B cell (primary cell): Measurements from ENCODE around the gene ZNF366. TPM values are rescaled to one million over a fixed set of nuclear protein-coding genes. Genes with fewer than 3 reads are reported as not detected.

Experiments used
- ATAC-seq: fragments of 200-7000 bp; cut with Tn5 transposase; one replicate; pipeline ENCODE4 v1.10.0; 2021; ENCODE audit warnings: low read depth, mild to moderate bottlenecking, moderate number of reproducible peaks, moderate library complexity
- CTCF ChIA-PET: fragments of 350-600 bp; sonication (Branson Sonifier 250); formaldehyde crosslinking; loops from one replicate; lab custom pipeline; 2021; ENCODE audit warnings: antibody characterized with exemption, inconsistent platforms; lab: Charles Lee
- POLR2A ChIA-PET: fragments of 350-600 bp; sonication (Branson Sonifier 250); formaldehyde crosslinking; loops from one replicate; lab custom pipeline; 2021; ENCODE audit warnings: antibody characterized with exemption; lab: Charles Lee
- DNase-seq: peaks from one replicate; pipeline ENCODE4 v3.0.0; 2013
- H2AFZ ChIP-seq: 2 replicates; pipeline ENCODE4 v1.6.1; 2012; ENCODE audit warnings: mild to moderate bottlenecking, low read depth, low read length; ENCODE audit not compliant: insufficient read depth, poor library complexity, severe bottlenecking
- H3K27ac ChIP-seq, 2 donors: 1 replicate in 1 of 2; 2 replicates in 1 of 2; pipeline ENCODE4 v1.5.1; 2012 to 2013; ENCODE audit warnings: low read length in 2 of 2, mild to moderate bottlenecking in 2 of 2, moderate library complexity in 1 of 2
- H3K27me3 ChIP-seq, 4 experiments: fragments of 200-600 bp in 1 of 4; sonication (generic) in 1 of 4; replicated peaks in 1 of 4; 1 replicate in 2 of 4; 2 replicates in 2 of 4; pipeline versions ENCODE4 v1.6.1 to v1.7.0; 2013 to 2016; ENCODE audit warnings: low read length in 3 of 4, mild to moderate bottlenecking in 2 of 4, mixed read lengths in 1 of 4, moderate library complexity in 1 of 4; ENCODE audit not compliant: insufficient read depth in 4 of 4, control insufficient read depth in 3 of 4; ENCODE audit errors: control extremely low read depth in 1 of 4
- H3K36me3 ChIP-seq, 2 experiments: replicated peaks in 1 of 2; 1 replicate in 1 of 2; 2 replicates in 1 of 2; pipeline versions ENCODE4 v1.6.1 to v1.7.1; 2013; ENCODE audit warnings: low read length in 1 of 2; ENCODE audit not compliant: insufficient read depth in 2 of 2, control insufficient read depth in 1 of 2; ENCODE audit errors: control extremely low read depth in 1 of 2, extremely low read depth in 1 of 2
- H3K4me1 ChIP-seq, 2 donors: fragments of 200-600 bp in 1 of 2; sonication (generic) in 1 of 2; 1 replicate in 1 of 2; 2 replicates in 1 of 2; pipeline versions ENCODE4 v1.5.1 to v1.6.1; 2013 to 2017; ENCODE audit warnings: low read length in 2 of 2; ENCODE audit not compliant: control insufficient read depth in 2 of 2, insufficient read depth in 2 of 2
- H3K4me2 ChIP-seq: replicated peaks from 2 replicates; pipeline ENCODE3; 2012; ENCODE audit warnings: mild to moderate bottlenecking, low read depth, low read length; ENCODE audit not compliant: poor library complexity, severe bottlenecking
- H3K4me3 ChIP-seq, 5 experiments: fragments of 200-600 bp in 1 of 5; sonication (generic) in 1 of 5; 1 replicate in 3 of 5; 2 replicates in 2 of 5; pipeline versions ENCODE4 v1.5.1 to v1.7.0; 2011 to 2016; ENCODE audit warnings: low read length in 4 of 5, mild to moderate bottlenecking in 4 of 5, low read depth in 2 of 5, control low read depth in 1 of 5, moderate library complexity in 1 of 5; ENCODE audit not compliant: insufficient read depth in 1 of 5; ENCODE audit errors: control extremely low read depth in 1 of 5, extremely low read depth in 1 of 5
- H3K79me2 ChIP-seq: fragments of 200-600 bp; sonication (generic); one replicate; pipeline ENCODE4 v1.6.0; 2016; ENCODE audit warnings: low read length; ENCODE audit not compliant: control insufficient read depth, insufficient read depth
- H3K9ac ChIP-seq: fragments of 200-600 bp; sonication (generic); 2 replicates; pipeline ENCODE4 v1.6.1; 2017; ENCODE audit warnings: mild to moderate bottlenecking, low read length, moderate library complexity
- H3K9me3 ChIP-seq, 3 donors: one replicate each; pipeline versions ENCODE4 v1.6.1 to v1.7.1; 2013; ENCODE audit warnings: low read length in 2 of 3; ENCODE audit not compliant: control insufficient read depth in 2 of 3, insufficient read depth in 1 of 3; ENCODE audit errors: control extremely low read depth in 1 of 3
- H4K20me1 ChIP-seq: 2 replicates; pipeline ENCODE4 v1.6.0; 2012; ENCODE audit warnings: mild to moderate bottlenecking, low read length; ENCODE audit not compliant: insufficient read depth, control insufficient read depth, poor library complexity, severe bottlenecking
- H3K27ac Mint-ChIP-seq: one replicate; pipeline ENCODE4 v1.8.0; 2021; ENCODE audit warnings: mixed read lengths
- H3K27me3 Mint-ChIP-seq: one replicate; pipeline ENCODE4 v1.8.0; 2021; ENCODE audit warnings: mixed read lengths
- H3K4me1 Mint-ChIP-seq: one replicate; pipeline ENCODE4 v1.8.0; 2021; ENCODE audit warnings: mixed read lengths
- H3K4me3 Mint-ChIP-seq: one replicate; pipeline ENCODE4 v1.8.0; 2021; ENCODE audit warnings: mixed read lengths
- H3K9me3 Mint-ChIP-seq: one replicate; pipeline ENCODE4 v1.8.0; 2022; ENCODE audit warnings: mixed read lengths; ENCODE audit not compliant: insufficient read depth
- CTCF ChIP-seq: fragments of 200-600 bp; IDR thresholded peaks from one replicate; pipeline ENCODE4 v1.8.0; 2022; ENCODE audit warnings: antibody characterized with exemption, mild to moderate bottlenecking
- EZH2 ChIP-seq: IDR thresholded peaks from 2 replicates; pipeline ENCODE4 v1.6.1; 2012; ENCODE audit warnings: borderline replicate concordance, low read depth, mild to moderate bottlenecking, moderate library complexity, low read length; ENCODE audit not compliant: insufficient read depth, poor library complexity, severe bottlenecking
- WGBS: methylation state at CpG from one replicate; pipeline ENCODE4 v1.1.5; 2013; ENCODE audit warnings: missing lambda C conversion rate; ENCODE audit not compliant: insufficient coverage; 5-methylcytosine and 5-hydroxymethylcytosine counted together
- intact Hi-C: fragments of 100-400 bp; cut with micrococcal nuclease; formaldehyde crosslinking; loops from one replicate; pipeline ENCODE4 v1.10.0; 2022
- polyA plus RNA-seq: library from polyadenylated mRNA; depleted of rRNA; stranded (reverse); fragments of >200 nt; gene quantifications from 2 replicates; pipeline ENCODE4 v1.2.3, GENCODE V29; 2012
- total RNA-seq, 2 donors: library from RNA; stranded (reverse); fragments of 120-200 nt in 1 of 2; gene quantifications; 1 replicate in 1 of 2; 2 replicates in 1 of 2; pipeline versions ENCODE4 v1.2.3 to v1.2.4, GENCODE V29; 2013 to 2022

The ZNF366 gene
- total and polyA plus RNA-seq, 2 donors (not counting 1 experiment from before 2014, with no cell fraction given): 0.03 TPM; not detected in 1

DNA sequence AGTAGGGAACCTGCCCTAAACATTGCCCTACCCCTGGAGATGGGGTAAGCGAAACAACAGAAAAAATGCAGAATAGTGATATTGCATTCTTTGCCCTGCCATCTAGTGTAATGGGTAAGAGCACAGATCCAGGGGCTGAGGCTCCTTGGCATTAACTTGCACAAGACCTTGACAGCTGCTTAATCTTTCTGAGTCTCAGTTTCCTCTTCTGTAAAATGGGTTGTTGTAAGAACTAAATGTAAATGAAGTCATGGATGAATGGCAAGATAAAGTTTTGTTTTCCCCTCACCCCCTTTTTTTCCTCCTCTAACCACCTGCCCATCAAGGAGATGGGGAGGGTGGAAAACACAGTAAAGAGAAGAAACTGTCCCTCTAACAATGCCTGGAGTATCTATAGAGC, 47.7 kb upstream of the ZNF366 start:
- peaks cover 16% of the 10 kb centered on the region for H3K4me1 Mint-ChIP-seq
- peaks cover 44% of the 10 kb centered on the region for H3K27me3 Mint-ChIP-seq
- CTCF ChIA-PET: no interaction called here
- intact Hi-C loops: no loop called here
- ATAC-seq (no peak), DNase-seq (no peak)
- H3K36me3 ChIP-seq: no peaks in the 10 kb centered on the region
- H3K27ac ChIP-seq: no peak overlapping the region
- no CpG with 5 or more reads among the region's 1 CpG for WGBS
- TF ChIP-seq CTCF: no peak
- TF ChIP-seq EZH2: no peak
- no peak overlapping the region for H3K9ac ChIP-seq
- H3K9me3 ChIP-seq: no peaks in the 10 kb centered on the region
- no peak overlapping the region for H3K4me3 ChIP-seq
- peaks cover 12 to 16% of the 10 kb centered on the region in 2 donors for H3K4me1 ChIP-seq
- H3K9me3 Mint-ChIP-seq: no peaks in the 10 kb centered on the region
- H3K4me2 ChIP-seq: no peak overlapping the region
- peaks cover 0 to 17% (median 2%) of the 10 kb centered on the region in 4 experiments for H3K27me3 ChIP-seq
- no peak overlapping the region for H3K4me3 Mint-ChIP-seq
- H4K20me1 ChIP-seq: no peaks in the 10 kb centered on the region
- H3K79me2 ChIP-seq: no peaks in the 10 kb centered on the region
- H3K27ac Mint-ChIP-seq: no peak overlapping the region
- POLR2A ChIA-PET: no interaction called here
- no peak overlapping the region for H2AFZ ChIP-seq

DNA sequence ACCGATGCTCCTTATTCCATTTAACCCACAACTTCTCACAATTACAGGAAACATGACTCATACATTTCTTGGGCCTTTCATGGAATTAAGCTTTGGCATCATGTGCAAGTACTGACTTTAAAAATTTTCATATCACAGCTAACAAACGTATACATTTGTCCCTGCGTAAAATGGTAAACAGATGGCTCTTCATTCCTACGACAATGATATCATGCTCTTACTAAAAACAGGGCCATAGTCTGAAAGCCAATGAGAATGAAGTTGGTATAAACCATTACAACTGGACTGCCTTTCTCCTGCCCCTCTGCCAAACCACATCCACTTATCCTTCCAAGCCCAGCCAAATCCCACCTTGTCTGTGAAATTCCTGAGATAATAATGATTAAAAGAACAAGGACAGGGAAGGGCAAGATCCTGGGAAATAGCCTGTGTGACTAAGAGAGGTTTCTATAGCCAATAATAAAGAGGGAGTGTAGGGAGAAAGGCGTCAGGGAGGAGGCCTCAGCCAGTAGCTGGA, 44.9 kb upstream of the ZNF366 start:
- Histone ChIP-seq H3K9me3 (no peaks in the 10 kb centered on the region), H3K9ac (no peak overlapping the region), H3K79me2 (no peaks in the 10 kb centered on the region), H3K4me2 (no peak overlapping the region), H3K27ac (no peak overlapping the region), H4K20me1 (no peaks in the 10 kb centered on the region), H3K4me3 (no peak overlapping the region), H3K36me3 (no peaks in the 10 kb centered on the region), H3K27me3 (peaks cover 0 to 12% (median 2%) of the 10 kb centered on the region in 4 experiments), H3K4me1 (peaks cover 11 to 14% of the 10 kb centered on the region in 2 donors), H2AFZ (no peak overlapping the region)
- H3K27ac Mint-ChIP-seq: no peak overlapping the region
- peaks cover 58% of the 10 kb centered on the region for H3K27me3 Mint-ChIP-seq
- no peak for ATAC-seq
- H3K9me3 Mint-ChIP-seq: no peaks in the 10 kb centered on the region
- WGBS: 100% methylated on average over 2 of the region's 5 CpGs
- DNase-seq: no peak
- ChIA-PET POLR2A (no interaction called here), CTCF (no interaction called here)
- TF ChIP-seq CTCF (no peak), EZH2 (no peak)
- H3K4me1 Mint-ChIP-seq: peaks cover 13% of the 10 kb centered on the region
- H3K4me3 Mint-ChIP-seq: no peak overlapping the region
- intact Hi-C loops: no loop called here
